Esophagus muscularis mucosa (tissue), 4 donors: ENCODE results near the gene IL1R2. TPM values are rescaled to one million over a fixed set of nuclear protein-coding genes. Genes with fewer than 3 reads are reported as not detected.

Experiments used
- DNase-seq: peaks from one replicate; pipeline ENCODE4 v3.0.0-alpha.2; 2017; ENCODE audit errors: extremely low spot score
- H3K27ac ChIP-seq, 4 donors: fragments of 200-600 bp; sonication (generic); replicated peaks in 1 of 4; 1 replicate in 3 of 4; 2 replicates in 1 of 4; pipeline ENCODE4 v1.5.1; 2016 to 2019; ENCODE audit warnings: mild to moderate bottlenecking in 1 of 4
- H3K27me3 ChIP-seq, 4 donors: fragments of 200-600 bp; sonication (generic); one replicate each; pipeline versions ENCODE4 v1.5.1 to v1.6.0; 2016 to 2019
- H3K36me3 ChIP-seq, 4 donors: fragments of 200-600 bp; sonication (generic); one replicate each; pipeline ENCODE4 v1.5.1; 2016 to 2019
- H3K4me1 ChIP-seq, 4 donors: fragments of 200-600 bp; sonication (generic); one replicate each; pipeline ENCODE4 v1.5.1; 2016 to 2019
- H3K4me3 ChIP-seq, 4 donors: fragments of 200-600 bp; sonication (generic); 1 replicate in 2 of 4; 2 replicates in 2 of 4; pipeline ENCODE4 v1.5.1; 2016 to 2019; ENCODE audit warnings: mild to moderate bottlenecking in 4 of 4, moderate library complexity in 1 of 4
- H3K9me3 ChIP-seq, 4 donors: fragments of 200-600 bp; sonication (generic); 1 replicate in 3 of 4; 2 replicates in 1 of 4; pipeline ENCODE4 v1.5.1; 2016 to 2019
- EP300 ChIP-seq: sonication (generic); formaldehyde crosslinking; IDR thresholded peaks from one replicate; pipeline ENCODE4 v1.6.1; 2017; ENCODE audit warnings: antibody characterized with exemption
- POLR2A ChIP-seq: fragments of 450-650 bp; IDR thresholded peaks from one replicate; pipeline ENCODE4 v1.6.1; 2017; ENCODE audit warnings: antibody characterized with exemption, moderate library complexity, mild to moderate bottlenecking, low read depth
- POLR2AphosphoS5 ChIP-seq, 2 donors: sonication (generic); formaldehyde crosslinking; IDR thresholded peaks; one replicate each; pipeline ENCODE4 v1.6.1; 2017; ENCODE audit warnings: antibody characterized with exemption in 2 of 2
- WGBS: methylation state at CpG from one replicate; pipeline ENCODE4 v1.1.5; 2018; 5-methylcytosine and 5-hydroxymethylcytosine counted together
- intact Hi-C: fragments of 100-400 bp; cut with DNase I; formaldehyde crosslinking; loops from one replicate; pipeline ENCODE4 v1.15.1; 2023
- total RNA-seq, 4 donors: library from RNA; depleted of rRNA; stranded (reverse); fragments of >200 nt; gene quantifications; one replicate each; pipeline versions ENCODE4 v1.1.0 to v1.2.1, GENCODE V29; 2016
- TF ChIP-seq, protein P1 (sequence below), 3 experiments: fragments of 200-600 bp in 2 of 3; fragments of 450-650 bp in 1 of 3; sonication (generic) in 2 of 3; IDR thresholded peaks; one replicate each; pipeline ENCODE4 v1.5.1; 2017 to 2019; ENCODE audit warnings: antibody characterized with exemption in 3 of 3, mild to moderate bottlenecking in 2 of 3, moderate library complexity in 1 of 3

The IL1R2 gene
- total RNA-seq, 4 donors from 2014 or later = 2.5 to 56.2 (median 6.4) TPM

DNA sequence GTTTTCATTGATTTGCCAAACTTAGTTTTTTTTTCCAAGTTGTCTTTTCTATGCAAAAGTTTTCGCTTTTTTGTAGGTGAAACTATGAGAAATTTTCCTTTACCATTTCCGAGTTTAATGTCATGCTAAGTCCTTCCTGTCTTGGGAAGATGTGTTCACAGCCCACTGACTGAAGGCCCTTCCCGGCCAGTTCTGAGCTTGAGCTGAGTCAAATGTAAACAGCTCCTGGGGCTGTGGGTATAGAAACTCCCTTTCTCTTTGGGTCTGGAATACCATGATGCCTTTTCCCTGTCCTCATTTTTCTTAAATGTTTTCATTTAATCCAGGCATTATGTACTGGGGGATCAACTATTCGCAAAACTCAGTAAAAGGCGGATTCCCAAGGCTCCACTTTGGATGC is 81.0 kb downstream of the IL1R2 start:
- Histone ChIP-seq H3K36me3 (no peaks in the 10 kb centered on the region), H3K4me3 (no peak overlapping the region), H3K27ac (no peak overlapping the region), H3K4me1 (peaks cover 10 to 19% (median 17%) of the 10 kb centered on the region in 4 donors), H3K27me3 (no peaks in the 10 kb centered on the region), H3K9me3 (no peaks in the 10 kb centered on the region)
- WGBS = 89% methylated on average over 5 of the region's 5 CpGs
- no peak for TF ChIP-seq EP300
- TF ChIP-seq POLR2A = no peak
- no peak for TF ChIP-seq POLR2AphosphoS5 (IDR thresholded peaks at IDR 0.05)
- TF ChIP-seq, protein P1, sequence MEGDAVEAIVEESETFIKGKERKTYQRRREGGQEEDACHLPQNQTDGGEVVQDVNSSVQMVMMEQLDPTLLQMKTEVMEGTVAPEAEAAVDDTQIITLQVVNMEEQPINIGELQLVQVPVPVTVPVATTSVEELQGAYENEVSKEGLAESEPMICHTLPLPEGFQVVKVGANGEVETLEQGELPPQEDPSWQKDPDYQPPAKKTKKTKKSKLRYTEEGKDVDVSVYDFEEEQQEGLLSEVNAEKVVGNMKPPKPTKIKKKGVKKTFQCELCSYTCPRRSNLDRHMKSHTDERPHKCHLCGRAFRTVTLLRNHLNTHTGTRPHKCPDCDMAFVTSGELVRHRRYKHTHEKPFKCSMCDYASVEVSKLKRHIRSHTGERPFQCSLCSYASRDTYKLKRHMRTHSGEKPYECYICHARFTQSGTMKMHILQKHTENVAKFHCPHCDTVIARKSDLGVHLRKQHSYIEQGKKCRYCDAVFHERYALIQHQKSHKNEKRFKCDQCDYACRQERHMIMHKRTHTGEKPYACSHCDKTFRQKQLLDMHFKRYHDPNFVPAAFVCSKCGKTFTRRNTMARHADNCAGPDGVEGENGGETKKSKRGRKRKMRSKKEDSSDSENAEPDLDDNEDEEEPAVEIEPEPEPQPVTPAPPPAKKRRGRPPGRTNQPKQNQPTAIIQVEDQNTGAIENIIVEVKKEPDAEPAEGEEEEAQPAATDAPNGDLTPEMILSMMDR (IDR thresholded peaks at IDR 0.05) = no peak
- DNase-seq = no peak
- intact Hi-C loops = no loop called here

DNA sequence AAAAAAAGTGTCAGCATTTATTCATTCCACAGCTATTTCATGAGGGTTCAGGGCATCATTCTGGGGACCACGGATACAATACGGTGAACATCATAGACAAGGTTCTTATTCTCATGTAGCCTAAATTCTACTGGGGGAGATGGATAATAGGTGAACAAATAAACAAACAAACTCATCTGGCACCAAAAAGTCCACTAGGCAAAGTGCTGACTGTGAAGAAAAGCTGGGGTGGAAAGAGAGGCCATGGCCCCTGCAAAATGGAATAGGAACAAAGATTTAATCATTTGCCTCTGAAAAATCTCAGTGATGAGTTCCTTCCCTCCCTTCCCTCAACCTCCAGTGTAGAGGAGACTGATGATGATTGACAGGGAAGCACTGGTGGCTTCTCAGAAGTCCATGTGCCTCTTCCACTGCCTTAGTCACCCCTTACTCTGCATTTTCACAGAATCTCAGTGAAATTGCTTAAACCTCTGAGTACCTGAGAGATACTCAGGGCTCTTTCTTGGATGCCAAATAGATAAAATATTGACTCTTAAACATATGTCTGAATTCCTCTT is 81.5 kb downstream of the IL1R2 start:
- H3K9me3 ChIP-seq = no peaks in the 10 kb centered on the region
- no peak for DNase-seq
- no peaks in the 10 kb centered on the region for H3K27me3 ChIP-seq
- no peak overlapping the region for H3K4me3 ChIP-seq
- intact Hi-C loops = no loop called here
- H3K27ac ChIP-seq = no peak overlapping the region
- WGBS = 95% methylated on average over 2 of the region's 2 CpGs
- TF ChIP-seq POLR2AphosphoS5 (IDR thresholded peaks at IDR 0.05) (no peak), POLR2A (no peak)
- no peaks in the 10 kb centered on the region for H3K36me3 ChIP-seq
- peaks cover 10 to 19% (median 17%) of the 10 kb centered on the region in 4 donors for H3K4me1 ChIP-seq

DNA sequence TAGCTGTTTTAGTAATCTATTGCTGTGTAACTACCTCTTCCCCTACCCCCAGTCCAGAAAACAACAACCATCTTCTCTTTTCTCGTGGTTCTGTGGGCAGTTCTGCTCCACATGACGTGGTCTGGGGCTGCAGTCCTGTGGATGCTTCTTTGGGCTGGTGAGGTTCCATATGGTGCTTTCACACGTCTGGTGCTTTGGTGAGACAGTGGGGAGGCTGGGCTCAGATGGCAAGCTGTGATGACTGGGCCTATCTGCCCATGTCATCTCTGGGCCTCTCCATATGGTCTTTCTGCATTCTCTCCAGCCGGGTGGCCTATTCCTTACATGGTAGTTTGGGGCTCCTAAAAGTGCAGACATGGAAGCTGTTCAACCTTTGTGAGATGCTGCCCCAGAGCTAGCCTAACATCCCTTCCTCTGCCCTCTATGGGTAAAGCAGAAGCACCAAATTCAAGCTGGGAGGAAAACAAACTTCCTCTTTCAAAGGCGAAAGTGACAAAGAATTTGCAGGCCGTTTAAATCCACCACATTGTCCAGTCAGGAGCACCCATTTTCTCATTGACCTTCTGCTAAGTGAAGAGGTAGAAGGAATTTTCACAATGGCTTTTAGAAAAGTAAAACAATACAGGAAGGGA is 82.5 kb downstream of the IL1R2 start:
- Histone ChIP-seq H3K36me3 (no peaks in the 10 kb centered on the region), H3K4me3 (no peak overlapping the region), H3K4me1 (peaks cover 7 to 16% (median 16%) of the 10 kb centered on the region in 4 donors), H3K9me3 (no peaks in the 10 kb centered on the region), H3K27ac (no peak overlapping the region), H3K27me3 (no peaks in the 10 kb centered on the region)
- TF ChIP-seq POLR2A (no peak), EP300 (no peak)
- intact Hi-C loops = no loop called here
- DNase-seq = no peak
- 74% methylated on average over 6 of the region's 6 CpGs for WGBS

DNA sequence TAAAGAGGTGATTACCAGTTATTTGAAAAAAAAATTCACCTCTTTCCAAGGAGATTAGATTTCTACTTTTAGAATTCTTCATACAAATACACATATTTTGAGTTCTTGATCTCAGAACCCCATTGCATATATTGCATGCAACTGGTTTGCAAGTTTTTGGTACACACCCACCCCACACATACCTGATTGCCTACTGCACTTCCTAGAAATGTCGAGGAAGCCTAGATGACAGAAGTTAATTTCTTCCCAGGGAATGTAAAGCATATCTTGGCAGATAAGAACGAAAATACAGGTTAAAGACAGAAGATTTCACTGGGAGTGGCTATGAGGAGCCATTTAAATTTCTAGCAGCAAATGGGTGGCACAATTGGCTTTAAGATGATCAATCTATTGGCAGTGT is 83.7 kb downstream of the IL1R2 start:
- 84% methylated on average over 2 of the region's 2 CpGs for WGBS
- no peak overlapping the region for H3K4me3 ChIP-seq
- no peaks in the 10 kb centered on the region for H3K27me3 ChIP-seq
- peaks cover 0 to 4% (median 4%) of the 10 kb centered on the region in 4 donors for H3K4me1 ChIP-seq
- intact Hi-C loops = no loop called here
- no peak for DNase-seq
- no peaks in the 10 kb centered on the region for H3K36me3 ChIP-seq
- no peak overlapping the region for H3K27ac ChIP-seq
- no peaks in the 10 kb centered on the region for H3K9me3 ChIP-seq
- TF ChIP-seq, protein P1 (IDR thresholded peaks at IDR 0.05) = no peak
- TF ChIP-seq POLR2A (no peak), POLR2AphosphoS5 (IDR thresholded peaks at IDR 0.05) (no peak), EP300 (no peak)

DNA sequence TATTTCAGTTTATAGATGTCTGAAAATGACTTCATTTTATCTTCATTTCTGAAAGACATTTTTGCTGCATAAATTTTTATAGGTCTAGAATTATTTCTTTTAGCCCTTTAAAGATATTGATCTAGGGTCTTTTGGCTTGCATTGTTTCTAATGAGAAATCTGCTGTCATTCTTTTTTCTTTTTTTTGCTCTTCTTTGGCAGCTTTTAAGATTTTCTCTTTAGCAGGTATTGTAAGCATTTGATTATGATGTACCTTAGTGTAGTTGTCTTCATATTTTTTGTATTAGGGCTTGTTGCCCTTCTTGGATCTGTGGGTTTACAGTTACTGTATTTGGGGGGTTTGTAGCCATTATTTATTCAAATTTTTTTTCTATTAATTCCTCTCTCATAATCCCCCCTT is 84.8 kb downstream of the IL1R2 start:
- no peak overlapping the region for H3K27ac ChIP-seq
- TF ChIP-seq, protein P1 (IDR thresholded peaks at IDR 0.05) = no peak
- TF ChIP-seq POLR2A (no peak), EP300 (no peak), POLR2AphosphoS5 (IDR thresholded peaks at IDR 0.05) (no peak)
- H3K36me3 ChIP-seq = no peaks in the 10 kb centered on the region
- intact Hi-C loops = no loop called here
- no peak for DNase-seq
- no peaks in the 10 kb centered on the region for H3K9me3 ChIP-seq
- H3K27me3 ChIP-seq = no peaks in the 10 kb centered on the region
- H3K4me1 ChIP-seq = no peaks in the 10 kb centered on the region
- H3K4me3 ChIP-seq = no peak overlapping the region

Other genes with a start within 250 kb of the IL1R2 start
- 100 to 1,000 TPM in 1 of 4 donors, 10 to 100 TPM in 3; 41.5 to 157 (median 56.6) TPM for gene IL1R1, start 150.8 kb downstream of the IL1R2 start, total RNA-seq
- under 1 TPM in 3 of 4 donors, not detected in 1; 0.19 to 0.92 (median 0.66) TPM for gene IL1RL2, start 195.1 kb downstream of the IL1R2 start, total RNA-seq